H1 (cell line): ENCODE data around the gene TSC22D1. TPM values are rescaled to one million over a fixed set of nuclear protein-coding genes. Genes with fewer than 3 reads are reported as not detected.

ENCODE experiments used
- CTCF ChIA-PET: fragments of 300-600 bp; sonication (Branson Sonifier 250); formaldehyde crosslinking; loops from one replicate; lab custom pipeline; 2021; ENCODE audit not compliant: partially characterized antibody; lab: Charles Lee
- POLR2A ChIA-PET: fragments of 300-600 bp; sonication (Branson Sonifier 250); formaldehyde crosslinking; loops from one replicate; lab custom pipeline; 2021; ENCODE audit warnings: inconsistent platforms; ENCODE audit not compliant: partially characterized antibody; lab: Charles Lee
- DNase-seq, 2 experiments: peaks; one replicate each; pipeline versions ENCODE4 v3.0.0 to v3.0.0-alpha.2; 2010 to 2022; ENCODE audit warnings: low spot score in 2 of 2, low read depth in 1 of 2, mixed read lengths in 1 of 2
- FAIRE-seq: peaks from 2 replicates; lab custom pipeline; 2011; peaks lifted over from hg19 to GRCh38; lab: Jason Lieb, UNC
- H2AFZ ChIP-seq: 2 replicates; pipeline ENCODE4 v1.8.1; 2012; ENCODE audit warnings: low read length, inconsistent platforms
- H2AK5ac ChIP-seq: 2 replicates; pipeline ENCODE4 v1.6.1; 2013; ENCODE audit warnings: low read depth, low read length
- H2BK120ac ChIP-seq: replicated peaks from 2 replicates; pipeline ENCODE3; 2013; ENCODE audit warnings: low read depth, low read length, inconsistent platforms
- H2BK12ac ChIP-seq: 2 replicates; pipeline ENCODE4 v1.6.1; 2013; ENCODE audit warnings: low read depth, low read length
- H2BK15ac ChIP-seq: 2 replicates; pipeline ENCODE4 v1.6.1; 2013; ENCODE audit warnings: low read length
- H2BK20ac ChIP-seq: 2 replicates; pipeline ENCODE4 v1.6.1; 2013; ENCODE audit warnings: low read length
- H2BK5ac ChIP-seq: 2 replicates; pipeline ENCODE4 v1.6.1; 2013; ENCODE audit warnings: low read depth, low read length
- H3K14ac ChIP-seq: 2 replicates; pipeline ENCODE4 v1.6.1; 2013; ENCODE audit warnings: inconsistent platforms; ENCODE audit not compliant: insufficient read length
- H3K18ac ChIP-seq: 2 replicates; pipeline ENCODE4 v1.6.1; 2013; ENCODE audit warnings: low read length; ENCODE audit errors: extremely low read depth
- H3K23ac ChIP-seq: 2 replicates; pipeline ENCODE4 v1.6.1; 2013; ENCODE audit warnings: inconsistent platforms; ENCODE audit not compliant: insufficient read length
- H3K23me2 ChIP-seq: 2 replicates; pipeline ENCODE4 v1.6.1; 2013; ENCODE audit warnings: low read depth, low read length
- H3K27ac ChIP-seq: 2 replicates; pipeline ENCODE4 v1.6.1; 2011; ENCODE audit warnings: low read depth, low read length, inconsistent platforms
- H3K27me3 ChIP-seq, 4 experiments: replicated peaks in 1 of 4; 1 replicate in 1 of 4; 2 replicates in 3 of 4; pipeline versions ENCODE4 v1.6.1 to v1.8.1; 2011 to 2013; ENCODE audit warnings: low read length in 3 of 4, mild to moderate bottlenecking in 3 of 4, inconsistent platforms in 2 of 4, mixed read lengths in 2 of 4, moderate library complexity in 1 of 4; ENCODE audit not compliant: control insufficient read depth in 3 of 4, insufficient read depth in 3 of 4; ENCODE audit errors: extremely low read depth in 1 of 4
- H3K36me3 ChIP-seq, 4 experiments: 2 replicates each; pipeline versions ENCODE4 v1.6.1 to v1.8.1; 2011 to 2013; ENCODE audit warnings: mild to moderate bottlenecking in 4 of 4, low read length in 3 of 4, moderate library complexity in 2 of 4, control low read depth in 1 of 4, inconsistent platforms in 1 of 4; ENCODE audit not compliant: insufficient read depth in 4 of 4, control insufficient read depth in 2 of 4
- H3K4ac ChIP-seq: replicated peaks from 2 replicates; pipeline ENCODE3; 2013; ENCODE audit warnings: low read length, low read depth, mixed read lengths, inconsistent platforms; ENCODE audit not compliant: insufficient read length
- H3K4me1 ChIP-seq, 4 experiments: replicated peaks in 1 of 4; 1 replicate in 1 of 4; 2 replicates in 3 of 4; pipeline versions ENCODE4 v1.6.1 to v1.8.1; 2011 to 2013; ENCODE audit warnings: low read length in 3 of 4, inconsistent platforms in 2 of 4, mixed read lengths in 1 of 4; ENCODE audit not compliant: insufficient read depth in 4 of 4, control insufficient read depth in 3 of 4
- H3K4me2 ChIP-seq, 2 experiments: 2 replicates each; pipeline versions ENCODE4 v1.6.1 to v1.8.1; 2011 to 2013; ENCODE audit warnings: low read depth in 2 of 2, low read length in 2 of 2, control low read depth in 1 of 2, inconsistent platforms in 1 of 2, mild to moderate bottlenecking in 1 of 2; ENCODE audit not compliant: insufficient read depth in 1 of 2
- H3K4me3 ChIP-seq, 4 experiments: fragments of 200-600, 300-600 bp in 1 of 4; sonication (generic), shearing (Covaris generic), sonication (Bioruptor Twin) in 1 of 4; 2 replicates each; pipeline versions ENCODE4 v1.5.1 to v1.8.1; 2011 to 2016; ENCODE audit warnings: low read length in 4 of 4, low read depth in 3 of 4, control low read depth in 2 of 4, inconsistent platforms in 2 of 4, mild to moderate bottlenecking in 2 of 4, mixed read lengths in 1 of 4, moderate library complexity in 1 of 4; ENCODE audit not compliant: insufficient read depth in 2 of 4; ENCODE audit errors: extremely low read depth in 1 of 4
- H3K56ac ChIP-seq: replicated peaks from 2 replicates; pipeline ENCODE3; 2013; ENCODE audit warnings: low read depth, mild to moderate bottlenecking, mixed read lengths, low read length, inconsistent platforms; ENCODE audit not compliant: insufficient read length
- H3K79me1 ChIP-seq: 2 replicates; pipeline ENCODE4 v1.6.1; 2013; ENCODE audit warnings: low read depth, low read length, control low read depth
- H3K79me2 ChIP-seq, 2 experiments: 2 replicates each; pipeline versions ENCODE4 v1.6.1 to v1.8.1; 2012 to 2013; ENCODE audit warnings: low read length in 2 of 2, mild to moderate bottlenecking in 2 of 2, inconsistent platforms in 1 of 2; ENCODE audit not compliant: insufficient read depth in 2 of 2, control insufficient read depth in 1 of 2
- H3K9ac ChIP-seq, 4 experiments: replicated peaks in 1 of 4; 1 replicate in 1 of 4; 2 replicates in 3 of 4; pipeline versions ENCODE4 v1.6.1 to v1.8.1; 2011 to 2013; ENCODE audit warnings: low read depth in 3 of 4, low read length in 3 of 4, control low read depth in 2 of 4, mild to moderate bottlenecking in 2 of 4, moderate library complexity in 2 of 4, inconsistent platforms in 1 of 4; ENCODE audit errors: extremely low read depth in 1 of 4
- H3K9me3 ChIP-seq, 2 experiments: 2 replicates each; pipeline versions ENCODE4 v1.6.1 to v1.8.1; 2012 to 2013; ENCODE audit warnings: mild to moderate bottlenecking in 2 of 2, moderate library complexity in 2 of 2, control low read depth in 1 of 2, inconsistent platforms in 1 of 2, low read depth in 1 of 2, low read length in 1 of 2, mixed read lengths in 1 of 2; ENCODE audit not compliant: insufficient read depth in 2 of 2
- H4K20me1 ChIP-seq, 2 experiments: replicated peaks in 1 of 2; 2 replicates each; pipeline versions ENCODE3 to v1.8.1; 2011 to 2013; ENCODE audit warnings: inconsistent platforms in 2 of 2, low read length in 2 of 2, mild to moderate bottlenecking in 1 of 2; ENCODE audit not compliant: insufficient read depth in 2 of 2, control insufficient read depth in 1 of 2
- H4K5ac ChIP-seq: 2 replicates; pipeline ENCODE4 v1.6.1; 2013; ENCODE audit warnings: low read length, low read depth, mixed read lengths, inconsistent platforms; ENCODE audit not compliant: insufficient read length
- H4K8ac ChIP-seq: 2 replicates; pipeline ENCODE4 v1.8.0; 2013; ENCODE audit warnings: mild to moderate bottlenecking, moderate library complexity, low read length, inconsistent platforms; ENCODE audit not compliant: insufficient read depth; ENCODE audit errors: extremely low read depth
- H4K91ac ChIP-seq: replicated peaks from 2 replicates; pipeline ENCODE3; 2013; ENCODE audit warnings: low read length, mixed read lengths, inconsistent platforms; ENCODE audit not compliant: insufficient read length
- FOSL1 ChIP-seq: IDR thresholded peaks from 2 replicates; pipeline ENCODE4 v1.6.1; 2011; ENCODE audit warnings: mild to moderate bottlenecking, low read depth, low read length, moderate library complexity; ENCODE audit not compliant: insufficient read depth
- JUND ChIP-seq: IDR thresholded peaks from 2 replicates; pipeline ENCODE4 v1.6.1; 2011; ENCODE audit warnings: mild to moderate bottlenecking, improper control_type of control experiment, low read length
- SIRT6 ChIP-seq: IDR thresholded peaks from one replicate; pipeline ENCODE4 v1.7.1; 2012; ENCODE audit warnings: low read length, inconsistent platforms
- TCF12 ChIP-seq: IDR thresholded peaks from 2 replicates; pipeline ENCODE4 v1.6.1; 2011; ENCODE audit warnings: low read depth, mild to moderate bottlenecking, low read length
- WGBS, 2 experiments: shearing (Covaris generic) in 1 of 2; methylation state at CpG; one replicate each; pipeline versions ENCODE4 v1.1.6 to v1.1.7; 2013 to 2015; ENCODE audit warnings: low lambda C conversion rate in 2 of 2, mixed read lengths in 2 of 2, inconsistent platforms in 1 of 2, low coverage in 1 of 2, missing lambda C conversion rate in 1 of 2; ENCODE audit not compliant: insufficient replicate concordance in 2 of 2, insufficient coverage in 1 of 2, insufficient read length in 1 of 2; ENCODE audit errors: extremely low coverage in 1 of 2, missing lambda C conversion rate in 1 of 2; 5-methylcytosine and 5-hydroxymethylcytosine counted together
- polyA plus RNA-seq, 7 experiments: library from polyadenylated mRNA; depleted of rRNA in 3 of 7; stranded (reverse) in 5 of 7; unstranded in 2 of 7; fragments of >200 nt in 5 of 7; fragments of 200-250 nt in 2 of 7; gene quantifications; 1 replicate in 5 of 7; 2 replicates in 1 of 7; 4 replicates in 1 of 7; pipeline versions ENCODE4 v1.2.1 to v1.2.3, GENCODE V29; 2011 to 2013; ENCODE audit warnings: missing spikeins in 2 of 7, mixed read lengths in 2 of 7
- total RNA-seq: library from RNA; stranded (reverse); fragmentation: NEBNext Ultra II Directional; extraction: Animal tissue kit (Norgen Biotek cat#: 25700); gene quantifications from 2 replicates; pipeline ENCODE4 v1.2.1, GENCODE V29; 2021

The TSC22D1 gene
- total and polyA plus RNA-seq, 2 of the 8 experiments (the other 6 are each of a cell fraction or from before 2014, with no cell fraction given), result 52.6 to 80.9 TPM

DNA sequence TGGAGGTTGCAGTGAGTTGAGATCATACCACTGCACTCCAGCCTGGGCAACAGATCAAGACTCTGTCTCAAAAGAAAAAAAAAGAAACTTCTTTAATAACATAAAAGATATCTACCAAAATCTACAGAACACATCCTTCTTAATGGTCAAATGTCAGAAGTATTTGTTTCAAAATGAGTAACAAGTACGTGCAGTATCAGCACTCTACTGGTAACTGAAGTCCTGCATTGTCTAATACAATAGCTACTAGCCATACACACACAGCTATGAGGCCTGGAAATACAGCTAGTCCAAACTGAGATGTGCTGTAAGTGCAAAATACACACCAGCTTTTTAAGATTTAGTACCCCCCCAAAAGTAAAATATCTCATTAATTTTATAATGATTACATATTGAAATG is 88.1 kb downstream of the TSC22D1 start:
- Histone ChIP-seq H4K91ac (no peak overlapping the region), H2BK12ac (no peak overlapping the region), H2BK20ac (no peak overlapping the region), H3K4me3 (no peak overlapping the region), H2BK120ac (no peak overlapping the region), H2BK15ac (no peak overlapping the region), H3K27ac (no peak overlapping the region), H3K14ac (no peak overlapping the region), H3K23me2 (no peaks in the 10 kb centered on the region), H3K9me3 (no peaks in the 10 kb centered on the region), H2BK5ac (no peak overlapping the region), H3K79me1 (no peaks in the 10 kb centered on the region; the same call in 1 of the 2 replicates), H4K20me1 (no peaks in the 10 kb centered on the region), H3K23ac (no peak overlapping the region), H3K4ac (no peak overlapping the region), H3K36me3 (no peaks in the 10 kb centered on the region), H3K79me2 (peaks cover 0 to 50% of the 10 kb centered on the region in 2 experiments; a peak in 2 of 4 replicates), H4K8ac (no peak overlapping the region), H4K5ac (no peak overlapping the region), H2AK5ac (no peak overlapping the region), H3K27me3 (no peaks in the 10 kb centered on the region), H3K18ac (no peak overlapping the region), H3K56ac (no peak overlapping the region), H3K4me1 (peaks cover 0 to 4% (median under 1%) of the 10 kb centered on the region in 4 experiments; a peak in 4 of 7 replicates), H2AFZ (no peak overlapping the region), H3K4me2 (no peak overlapping the region), H3K9ac (no peak overlapping the region)
- POLR2A ChIA-PET, result no interaction called here
- no peak for FAIRE-seq
- WGBS, 2 experiments, result 94% methylated on average over 1 of the region's 1 CpG; no CpG with 5 or more reads in 1 of the 2 experiments
- CTCF ChIA-PET, result interaction anchor here (1.2 to 2.5 kb wide), 2 partner anchors 33 to 482 kb away, joined by 3 to 7 read pairs; no protein-coding TSS in a partner anchor
- DNase-seq, result no peak
- no peak for TF ChIP-seq TCF12
- no peak for TF ChIP-seq JUND
- no peak for TF ChIP-seq FOSL1
- TF ChIP-seq SIRT6, result no peak
